Large intestine (tissue), 1 donor: Measurements from ENCODE around the gene SIM2. TPM values are rescaled to one million over a fixed set of nuclear protein-coding genes. Genes with fewer than 3 reads are reported as not detected.

Source experiments
- polyA plus RNA-seq: library from polyadenylated mRNA; unstranded; fragments of 120-200 nt; gene quantifications from one replicate; pipeline ENCODE4 v1.2.1, GENCODE V29; 2013

Gene SIM2
- polyA plus RNA-seq, 1 donor = 0.58 TPM

Other genes with a start within 250 kb of the SIM2 start
- not detected for gene CLDN14, start 219.0 kb upstream of the SIM2 start, polyA plus RNA-seq